ENCODE results near the gene CAPZA1. TPM values are rescaled to one million over a fixed set of nuclear protein-coding genes. Genes with fewer than 3 reads are reported as not detected.

The CAPZA1 gene
- total RNA-seq, 1 experiment from 2014 or later, result 108 TPM

GRCh38 chr1:112692681-112693080 is 73.0 kb downstream of the CAPZA1 start:
- no peaks in the 10 kb centered on the region for H3K9me3 Mint-ChIP-seq
- H3K4me1 Mint-ChIP-seq, result peaks cover 0 to 9% of the 10 kb centered on the region in 2 experiments; a peak in 2 of 4 replicates

More at GRCh38 chr1:112692681-112693080, 73.0 kb downstream of the CAPZA1 start:
- WGBS (ENCODE audit: extremely low coverage, insufficient read length, low lambda C conversion rate), result no CpG with 5 or more reads among the region's 5 CpGs
- H3K14ac ChIP-seq (ENCODE audit: insufficient read depth, low read length), result no peak overlapping the region
- no peak overlapping the region for H4K5ac ChIP-seq (ENCODE audit: insufficient read length, low read depth, low read length)
- no peak overlapping the region for H4K91ac ChIP-seq (ENCODE audit: insufficient read length, low read depth, low read length)
- H2AFZ ChIP-seq (ENCODE audit: low read length), result no peak overlapping the region
- no peaks in the 10 kb centered on the region for H3K4me1 ChIP-seq (ENCODE audit: insufficient read depth, low read length)
- H2BK12ac ChIP-seq (ENCODE audit: insufficient read length, low read depth, low read length), result no peak overlapping the region
- no peak for TF ChIP-seq CTCF (conservative IDR thresholded peaks at IDR 0.05)
- H2AK5ac ChIP-seq (ENCODE audit: insufficient read length, low read length), result no peak overlapping the region
- DNase-seq, result no peak
- H3K23ac ChIP-seq (ENCODE audit: insufficient read length, low read depth, low read length), result no peak overlapping the region
- Mint-ChIP-seq H3K36me3 (ENCODE audit: insufficient read depth in 1 of 3, low read depth in 3 of 3) (peaks cover 27 to 66% (median 65%) of the 10 kb centered on the region in 3 experiments; a peak in 6 of 7 replicates), H3K4me3 (no peak overlapping the region), H3K27me3 (ENCODE audit: low read depth) (no peaks in the 10 kb centered on the region), H3K27ac (no peak overlapping the region; a peak in 1 of 7 replicates)
- H4K8ac ChIP-seq (replicated peaks; ENCODE audit: insufficient read length, low read depth, low read length), result no peak overlapping the region
- no peak overlapping the region for H2BK120ac ChIP-seq (ENCODE audit: low read depth, low read length, poor library complexity, severe bottlenecking)
- H3K27me3 ChIP-seq (ENCODE audit: insufficient read depth, low read length), result no peaks in the 10 kb centered on the region
- no peaks in the 10 kb centered on the region for H3K79me1 ChIP-seq (ENCODE audit: insufficient read depth, low read depth, low read length, poor library complexity, severe bottlenecking)
- H3K18ac ChIP-seq (ENCODE audit: insufficient read length, low read depth, low read length), result no peak overlapping the region
- H3K27ac ChIP-seq (ENCODE audit: insufficient read length, low read depth, low read length), result no peak overlapping the region
- no peak overlapping the region for H3K56ac ChIP-seq (ENCODE audit: insufficient read length, low read depth, low read length)
- H2BK5ac ChIP-seq (ENCODE audit: insufficient read length, low read length), result no peak overlapping the region
- no peak overlapping the region for H3K9ac ChIP-seq (ENCODE audit: extremely low read depth, insufficient read length, low read length)
- H3K4ac ChIP-seq (ENCODE audit: low read depth, low read length), result no peak overlapping the region
- no peaks in the 10 kb centered on the region for H3K9me3 ChIP-seq (ENCODE audit: control insufficient read depth, low read depth, low read length)
- H3T11ph ChIP-seq (ENCODE audit: low read length), result no peak overlapping the region
- no peaks in the 10 kb centered on the region for H3K23me2 ChIP-seq (ENCODE audit: insufficient read length, low read depth, low read length, poor library complexity, severe bottlenecking)
- H3K4me2 ChIP-seq (ENCODE audit: insufficient read depth, insufficient read length, low read length), result no peak overlapping the region
- H2BK20ac ChIP-seq (ENCODE audit: low read depth, low read length, poor library complexity, severe bottlenecking), result no peak overlapping the region
- no peaks in the 10 kb centered on the region for H4K20me1 ChIP-seq (ENCODE audit: control insufficient read depth, insufficient read depth, insufficient read length)
- H3K79me2 ChIP-seq (ENCODE audit: insufficient read depth, low read length), result no peaks in the 10 kb centered on the region
- H2BK15ac ChIP-seq (ENCODE audit: low read depth, low read length), result no peak overlapping the region

All from H9 (cell line).